GM18517 (cell line): ENCODE data around the gene XYLT1.
"Not testable (repeated sequence)": the region's sequence is repeated elsewhere in the genome, so short reads cannot be mapped to it uniquely, and the experiment has no call there.

Experiments
- ATAC-seq: cut with Tn5 transposase; IDR thresholded peaks from one replicate; pipeline ENCODE4 v1.9.1; 2021; ENCODE audit warnings: mild to moderate bottlenecking, moderate library complexity; ENCODE audit not compliant: unreplicated experiment

XYLT1 gene

DNA sequence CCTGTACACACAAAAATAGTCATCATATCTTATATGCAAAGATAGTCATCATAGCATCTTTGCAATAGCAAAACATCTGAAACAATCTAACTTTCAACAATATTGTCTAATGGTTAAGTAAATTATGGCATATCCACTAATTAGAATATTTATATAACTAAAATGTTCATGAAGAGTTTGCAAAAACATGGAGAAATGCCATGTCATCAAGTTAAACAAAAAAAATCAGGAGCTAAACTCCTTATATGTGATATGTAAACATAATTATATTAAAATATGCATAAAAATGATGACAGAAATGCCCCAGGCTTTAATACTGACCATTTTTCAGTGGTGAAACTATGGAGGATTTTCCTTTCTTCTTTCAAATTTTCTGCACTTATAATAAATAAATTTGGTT lies 22.3 kb upstream of the XYLT1 start:
- ATAC-seq, result no peak

DNA sequence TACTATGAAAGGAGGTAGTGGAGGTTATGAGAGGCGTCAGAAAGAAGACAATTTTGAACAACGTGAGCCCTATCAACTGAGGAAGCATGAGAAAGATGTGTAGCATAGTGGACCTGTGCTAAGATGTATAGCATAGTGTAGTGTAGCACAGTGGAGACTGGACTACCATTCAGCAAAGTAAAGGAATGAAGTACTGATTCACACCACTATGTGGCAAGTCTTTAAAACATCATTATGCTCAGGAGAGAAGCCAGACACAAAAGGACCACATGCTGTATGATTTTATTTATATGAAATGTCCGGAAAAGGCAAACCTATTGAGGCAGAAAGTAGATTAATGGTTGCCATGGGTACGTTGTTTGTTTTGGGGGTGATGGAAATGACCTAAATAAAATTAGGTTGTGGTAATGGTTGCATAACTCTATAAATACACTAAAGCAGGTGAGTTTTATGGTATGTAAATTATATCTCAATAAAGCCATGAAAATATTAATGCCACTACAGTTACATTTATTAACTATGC lies 20.4 kb upstream of the XYLT1 start:
- ATAC-seq, result no peak

DNA sequence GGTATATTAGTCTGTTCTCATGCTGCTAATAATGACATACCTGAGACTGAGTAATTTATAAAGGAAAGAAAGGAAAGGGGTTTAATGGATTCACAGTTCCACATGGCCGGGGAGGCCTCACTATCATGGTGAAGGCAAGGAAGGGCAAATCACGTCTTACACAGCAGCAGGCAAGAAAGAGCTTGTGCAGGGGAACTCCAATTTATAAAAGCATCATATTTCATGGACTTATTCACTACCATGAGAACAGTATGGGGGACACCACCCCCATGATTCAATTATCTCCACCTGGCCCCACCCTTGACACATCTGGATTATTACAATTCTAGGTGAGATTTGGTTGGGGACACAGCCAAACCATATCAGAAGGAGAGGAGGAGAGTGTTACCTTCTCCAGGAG lies 17.7 kb upstream of the XYLT1 start:
- ATAC-seq, result no peak

DNA sequence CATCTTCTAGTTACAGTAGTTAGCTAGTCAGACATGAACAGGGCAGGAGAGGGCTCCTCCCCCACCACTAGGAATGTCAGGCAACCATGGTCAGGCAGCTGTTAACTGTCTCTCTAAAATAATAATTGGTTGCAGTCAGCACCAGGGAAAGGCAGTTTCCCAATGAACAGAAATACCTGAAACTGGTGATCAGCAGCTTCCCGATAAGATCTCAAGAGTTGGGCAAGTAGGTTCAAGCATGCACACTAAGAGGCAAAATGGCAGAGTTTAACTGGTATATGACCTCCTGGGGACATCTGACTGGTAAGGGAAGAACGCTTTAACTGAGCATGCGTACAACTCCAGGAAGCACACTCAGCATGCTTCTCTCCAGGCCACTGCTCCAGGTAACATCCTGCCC lies 12.6 kb upstream of the XYLT1 start:
- ATAC-seq, result no peak

DNA sequence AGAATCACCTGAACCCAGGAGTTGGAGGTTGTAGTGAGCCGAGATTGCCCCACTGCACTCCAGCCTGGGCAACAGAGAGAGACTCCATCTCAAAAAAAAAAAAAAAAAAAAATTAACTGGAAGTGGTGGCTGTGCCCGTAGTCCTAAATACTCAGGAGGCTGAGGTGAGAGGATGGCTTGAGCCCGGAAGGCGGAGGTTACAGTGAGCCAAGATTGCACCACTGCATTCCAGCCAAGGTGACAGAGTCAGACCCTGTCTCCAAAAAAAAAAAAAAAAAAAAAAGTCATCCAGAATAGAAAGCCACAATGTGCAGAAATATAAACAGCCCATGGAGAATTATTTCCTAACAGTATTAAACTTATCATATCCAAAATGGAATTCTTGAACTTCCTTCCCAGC lies 11.6 kb upstream of the XYLT1 start:
- not testable (repeated sequence) for ATAC-seq

DNA sequence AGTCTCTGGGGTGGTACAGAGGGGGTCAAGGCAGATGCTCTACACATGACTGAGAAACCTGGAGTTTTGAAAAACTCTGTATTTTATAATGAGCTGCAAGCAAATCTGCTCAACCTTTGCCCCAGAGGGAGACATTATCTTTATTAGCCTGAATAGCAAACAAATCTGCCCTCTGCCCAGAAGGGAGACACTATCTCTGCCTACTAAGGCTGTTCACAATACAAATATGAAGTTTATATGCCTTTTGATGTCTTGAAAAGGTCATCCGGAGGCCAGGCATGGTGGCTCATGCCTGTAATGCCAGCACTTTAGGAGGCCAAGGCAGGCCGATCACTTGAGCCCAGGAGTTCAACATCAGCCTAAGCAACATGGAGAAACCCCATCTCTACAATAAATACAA lies 11.0 kb upstream of the XYLT1 start:
- no peak for ATAC-seq

DNA sequence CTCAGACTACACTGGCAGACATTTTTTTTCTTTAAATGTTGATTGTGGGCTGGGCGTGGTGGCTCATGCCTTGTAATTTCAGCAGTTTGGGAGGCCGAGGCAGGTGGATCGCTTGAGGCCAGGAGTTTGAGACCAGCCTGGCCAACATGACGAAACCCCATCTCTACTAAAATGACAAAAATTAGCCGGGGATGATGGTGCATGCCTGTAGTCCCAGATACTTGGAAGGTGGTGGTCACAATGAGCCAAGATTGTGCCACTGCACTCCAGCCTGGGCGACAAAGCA lies 6.4 kb upstream of the XYLT1 start:
- ATAC-seq, result not testable (repeated sequence)

DNA sequence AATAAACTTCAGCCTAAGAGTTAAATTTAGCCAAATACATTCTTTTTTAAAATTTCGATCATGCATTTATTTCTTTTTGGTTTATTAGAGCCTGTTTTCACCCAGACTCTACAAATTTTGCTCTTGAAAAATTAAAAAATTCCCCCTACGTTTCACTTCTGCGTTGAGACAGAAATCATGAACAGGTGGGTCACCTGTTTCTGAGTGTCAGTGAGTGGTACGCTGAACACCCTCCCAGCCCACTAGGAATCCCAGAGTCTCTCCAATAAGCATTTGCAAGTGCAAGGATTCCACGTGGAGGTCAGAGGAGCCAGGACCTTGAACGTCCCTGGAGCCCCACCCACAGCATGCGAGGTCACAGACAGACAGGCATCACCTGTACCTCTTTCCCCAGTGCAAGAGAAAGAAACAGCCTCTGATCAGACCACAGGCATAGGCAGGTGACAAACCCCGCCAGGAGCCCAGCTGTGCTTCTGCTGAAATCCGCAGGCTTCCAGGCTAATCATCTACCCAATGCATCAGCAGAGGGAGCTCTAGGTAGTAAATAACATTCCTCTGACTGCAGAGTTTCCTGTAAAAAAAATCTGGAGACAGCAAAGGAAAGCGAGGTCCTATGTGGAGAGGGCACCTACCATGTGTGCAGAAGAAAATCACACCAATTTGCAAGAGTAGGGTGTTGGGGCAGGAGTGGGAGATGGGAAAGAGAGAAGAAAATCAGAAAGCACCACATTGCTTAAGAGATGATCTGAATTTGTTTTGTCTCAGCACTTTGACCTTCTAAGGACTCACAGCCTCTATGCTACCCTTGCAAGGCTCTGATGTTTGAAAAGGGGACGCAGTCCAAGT lies 5.9 kb upstream of the XYLT1 start:
- no peak for ATAC-seq

DNA sequence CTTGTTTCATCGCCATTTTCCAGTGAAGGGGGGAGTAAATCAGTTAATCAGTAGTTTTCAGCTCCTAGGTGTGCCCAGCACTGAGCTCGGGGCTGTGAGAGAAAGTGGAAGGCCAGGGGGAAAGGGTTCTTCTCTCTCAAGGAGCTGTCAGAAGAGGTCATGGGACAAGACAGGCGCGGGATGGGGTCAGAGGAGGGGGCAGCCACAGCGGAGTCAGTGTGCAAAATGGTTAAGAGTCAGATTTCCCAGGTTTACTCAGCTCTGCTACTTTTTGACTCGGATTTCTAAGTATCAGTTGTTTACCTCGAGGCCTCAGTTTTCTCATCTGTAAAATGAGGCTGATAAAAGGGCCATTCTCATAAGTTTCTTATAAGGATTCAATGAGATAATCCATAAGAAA lies 4.3 kb upstream of the XYLT1 start:
- ATAC-seq, result no peak

DNA sequence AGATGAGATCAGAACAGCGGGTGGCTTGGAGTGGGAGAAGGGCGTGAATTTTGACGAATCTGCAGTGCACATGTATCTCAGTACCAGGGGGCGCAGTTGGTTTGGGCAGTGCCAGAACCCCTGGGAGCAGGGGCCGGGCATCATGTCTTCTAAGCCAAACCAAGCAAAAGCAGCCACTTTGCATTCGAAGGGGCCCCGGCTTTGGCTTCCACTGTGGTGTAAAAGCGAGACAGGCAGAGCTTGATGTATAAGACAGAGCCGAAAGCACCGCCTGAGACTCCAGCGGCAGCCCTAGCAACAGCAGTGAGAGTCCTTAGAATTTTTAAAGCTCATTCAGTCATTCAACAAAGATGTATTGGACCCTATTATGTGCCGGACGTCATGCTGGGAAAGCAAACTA lies 3.8 kb upstream of the XYLT1 start:
- no peak for ATAC-seq

DNA sequence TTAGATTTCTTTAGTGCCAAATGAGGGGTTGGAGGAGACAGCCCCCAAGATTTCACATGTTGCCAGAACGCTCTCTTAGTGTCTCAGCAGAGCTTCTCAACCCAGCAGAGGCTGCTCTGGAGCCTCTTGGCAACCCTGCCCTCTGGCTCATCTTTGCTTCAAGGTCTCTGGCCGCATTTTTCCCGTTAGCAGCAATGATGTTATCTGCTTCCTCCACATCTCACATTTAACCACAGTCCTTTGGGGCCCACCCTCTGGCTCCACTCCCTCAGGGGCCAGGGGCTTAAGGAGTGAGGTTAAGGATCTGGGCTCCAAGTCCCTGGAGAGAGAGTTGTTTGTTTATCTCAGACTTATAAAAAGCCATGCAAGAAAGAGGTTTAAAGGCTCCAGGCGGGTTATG lies 3.3 kb upstream of the XYLT1 start:
- no peak for ATAC-seq

DNA sequence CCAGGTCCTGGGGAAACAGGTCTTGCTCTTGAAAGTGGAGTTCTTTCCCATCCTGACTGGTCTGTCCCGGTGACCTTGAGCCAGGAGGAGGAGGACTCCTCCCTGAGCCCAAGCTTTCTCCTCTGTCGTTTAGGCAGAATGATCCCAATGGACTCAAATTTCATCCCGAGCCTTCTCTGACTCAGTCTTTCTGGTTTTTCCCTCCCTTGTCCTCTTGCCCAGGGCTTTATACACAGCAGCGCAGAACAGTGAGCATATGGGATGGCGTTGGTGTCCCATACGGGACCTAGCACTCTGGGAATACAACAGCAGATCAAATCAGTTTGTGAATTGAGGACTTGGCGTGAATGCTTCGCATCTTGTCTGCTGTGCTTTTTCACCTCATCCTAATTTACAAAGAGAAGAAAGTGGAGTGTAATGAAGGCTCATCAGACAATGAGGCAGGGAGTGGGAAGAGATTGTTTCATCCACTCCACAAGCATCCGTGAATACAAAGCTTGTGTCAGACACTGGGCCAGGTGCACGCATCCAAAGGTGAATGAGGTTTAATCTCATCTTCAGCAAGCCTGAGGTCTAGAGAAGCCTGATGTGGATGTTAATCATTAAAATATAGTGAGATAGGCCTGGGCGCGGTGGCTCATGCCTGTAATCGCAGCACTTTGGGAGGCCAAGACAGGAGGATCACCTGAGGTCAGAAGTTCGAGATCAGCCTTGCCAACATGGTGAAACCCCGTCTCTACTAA lies 1.1 kb upstream of the XYLT1 start:
- no peak for ATAC-seq

DNA sequence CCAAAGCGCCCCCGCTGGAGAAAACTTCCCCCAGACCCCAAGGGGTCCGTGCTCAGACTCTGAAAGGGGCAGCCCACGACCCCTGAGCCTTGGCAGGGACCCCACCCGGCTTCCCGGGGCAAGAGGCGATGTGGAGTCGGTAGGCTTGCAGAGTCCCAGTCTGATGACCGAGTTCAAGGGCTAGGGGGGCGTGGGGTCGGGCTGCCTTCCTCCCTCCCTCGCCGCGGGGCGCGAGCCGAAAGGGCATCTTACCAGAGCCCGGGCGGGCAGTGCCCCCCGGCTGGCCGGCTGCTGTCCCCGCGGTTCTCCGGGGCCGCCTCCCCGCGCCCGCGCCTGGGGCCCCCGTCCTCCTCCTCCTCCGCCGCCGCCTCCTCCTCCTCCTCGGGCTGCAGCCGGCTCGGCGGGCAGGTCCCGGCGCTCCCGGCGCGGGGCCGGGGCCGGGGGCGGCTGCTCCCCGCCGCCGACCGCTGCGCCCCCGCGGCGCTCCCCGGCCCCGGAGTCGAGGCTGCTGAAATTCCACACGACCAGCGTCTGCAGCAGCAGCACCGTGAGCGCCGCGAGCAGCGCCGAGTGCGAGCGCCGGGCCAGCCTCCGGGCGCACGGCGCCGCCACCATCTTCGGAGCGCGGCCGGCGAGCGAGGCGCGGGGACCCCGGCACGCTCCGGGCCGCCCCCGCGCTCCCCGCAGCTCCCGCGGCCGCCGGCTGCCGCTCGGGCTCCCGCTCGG lies 415 bp downstream of the XYLT1 start:
- ATAC-seq, result no peak

DNA sequence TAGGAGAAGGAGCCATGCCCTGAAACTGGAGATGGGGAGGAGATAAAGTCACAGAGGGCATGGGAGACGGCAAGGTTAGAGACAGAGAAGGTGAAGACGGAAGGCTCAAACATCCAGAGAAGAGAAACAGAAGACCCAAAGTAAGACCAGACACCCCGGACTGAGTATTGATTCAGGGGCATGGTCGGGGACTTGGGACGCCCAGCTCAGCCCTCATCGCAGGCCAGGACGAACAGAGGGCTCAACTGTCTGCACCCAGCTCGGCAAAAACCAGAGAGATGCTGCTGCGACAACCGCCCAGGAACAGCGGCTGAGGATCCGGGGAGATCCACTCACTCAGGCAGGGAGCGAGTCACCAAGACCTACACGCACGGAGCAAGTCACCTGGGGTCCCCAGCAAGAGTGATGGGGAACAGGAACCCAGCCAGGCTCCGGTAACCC lies 999 bp downstream of the XYLT1 start:
- ATAC-seq, result no peak

DNA sequence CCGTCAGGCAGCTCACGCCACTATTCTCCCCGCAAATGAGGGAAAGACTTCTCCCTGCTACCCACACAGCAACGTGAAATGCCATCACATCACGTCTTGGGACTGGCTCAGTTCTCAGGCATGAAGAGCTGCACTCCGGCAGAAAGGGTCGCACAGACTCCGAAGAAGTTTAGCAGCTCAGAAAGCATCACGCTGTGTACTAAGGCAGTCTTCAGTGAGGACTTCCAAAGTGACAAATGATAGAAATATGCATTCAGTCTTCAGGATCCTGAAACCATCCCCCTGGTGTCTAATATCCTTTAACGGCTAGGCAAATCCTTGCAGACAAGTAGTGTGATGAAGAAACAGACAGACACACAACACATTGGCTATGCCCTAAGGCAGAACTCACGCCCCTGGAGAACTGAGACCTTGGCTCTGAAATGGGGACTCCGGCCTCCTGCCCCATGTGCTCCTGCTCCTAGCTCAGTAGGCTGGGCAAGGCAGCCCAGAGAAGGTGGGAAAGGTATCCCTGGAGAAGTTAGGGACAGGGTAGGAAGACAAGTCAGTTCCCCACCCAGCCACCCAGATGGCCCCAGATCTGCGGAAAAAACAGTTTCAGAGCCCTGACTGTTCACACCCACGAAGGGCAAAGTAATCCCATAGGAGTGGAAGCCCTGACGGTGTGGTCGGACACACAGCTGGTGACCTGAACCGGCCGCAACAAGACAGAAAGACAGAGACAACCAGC lies 1.6 kb downstream of the XYLT1 start:
- no peak for ATAC-seq

DNA sequence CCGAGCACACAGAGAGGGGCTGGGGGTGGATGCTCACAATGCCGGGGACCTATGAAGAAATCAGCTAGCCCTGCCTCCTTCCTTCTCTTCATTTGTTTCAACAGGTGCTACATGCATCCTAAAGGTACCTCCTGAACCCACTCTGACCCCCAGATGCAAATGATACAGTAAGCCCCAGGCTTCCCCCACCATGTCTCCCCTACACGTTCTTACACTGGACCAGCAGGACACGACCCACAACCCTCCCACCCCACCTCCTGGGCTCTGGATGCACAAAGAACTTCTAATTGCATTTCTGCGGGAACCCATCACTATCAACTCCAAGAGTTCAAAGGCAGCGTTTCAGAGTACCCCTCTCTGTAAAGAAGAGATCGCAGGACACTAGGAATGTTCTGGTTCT lies 2.1 kb downstream of the XYLT1 start:
- ATAC-seq, result no peak

DNA sequence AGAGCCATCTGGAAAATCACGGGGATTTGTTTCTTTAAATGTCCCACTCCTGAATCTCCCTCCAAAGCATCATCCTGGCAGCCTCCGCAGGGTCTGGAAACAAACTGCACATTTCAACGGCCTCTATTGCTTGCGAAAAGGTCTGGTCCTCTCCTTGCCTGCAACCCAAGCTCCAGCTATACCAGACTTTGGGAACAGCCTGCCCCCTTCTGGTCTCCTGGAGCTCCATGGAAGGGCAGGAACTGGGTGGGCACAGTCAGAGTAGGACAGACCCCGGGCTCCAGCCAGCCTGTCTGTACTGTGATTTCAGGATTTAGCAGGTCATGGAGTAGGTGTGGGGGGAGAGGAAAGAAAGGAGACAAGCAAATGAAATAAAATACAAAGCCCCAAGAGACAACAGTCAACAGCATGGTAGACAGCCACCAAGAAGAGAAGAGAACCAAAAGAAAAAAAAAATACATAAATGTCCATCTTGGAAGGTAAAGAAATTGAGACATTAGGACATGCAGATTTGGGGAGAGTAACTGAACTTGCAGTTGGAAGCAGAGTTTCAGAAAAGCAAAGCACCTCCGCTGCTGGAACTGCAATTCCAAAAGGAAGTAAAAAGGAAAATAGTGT lies 2.7 kb downstream of the XYLT1 start:
- ATAC-seq, result no peak

DNA sequence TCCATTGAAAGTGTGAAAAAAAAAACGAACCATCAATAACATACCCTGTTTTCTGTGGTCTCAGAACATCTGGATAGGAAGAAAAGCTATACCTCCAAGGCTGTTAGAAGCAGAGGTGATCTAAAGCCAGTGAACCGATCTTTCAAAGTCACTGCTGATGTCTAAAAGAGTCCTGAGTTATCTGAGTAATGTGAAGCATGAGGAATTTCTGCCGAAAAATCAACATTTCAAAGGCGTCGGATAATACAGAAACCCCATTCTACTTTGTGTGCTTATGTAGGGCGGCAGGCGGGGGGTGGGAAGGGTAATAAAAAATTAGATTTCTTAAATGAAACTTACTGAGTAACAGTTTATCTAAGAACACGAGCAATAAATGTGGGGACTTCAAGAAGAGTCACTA lies 3.9 kb downstream of the XYLT1 start:
- ATAC-seq, result no peak

DNA sequence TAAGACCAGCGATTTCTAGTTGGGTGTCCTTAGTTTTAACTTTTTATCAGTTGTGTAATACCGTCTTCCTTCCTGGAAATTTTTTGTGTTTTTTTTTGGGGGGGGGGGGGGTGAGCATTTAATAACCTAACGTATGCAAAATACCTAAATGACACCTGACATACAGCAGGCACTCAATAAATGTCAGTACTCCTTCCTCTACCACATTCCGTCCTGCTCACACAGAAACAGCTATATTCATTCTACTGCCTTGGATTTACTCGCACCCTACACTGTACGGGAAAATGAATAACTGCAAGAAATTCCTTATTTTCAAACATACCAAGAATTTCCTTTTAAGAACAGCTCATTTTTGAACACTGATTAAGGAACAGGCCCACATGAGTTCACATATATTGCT lies 5.3 kb downstream of the XYLT1 start:
- no peak for ATAC-seq

DNA sequence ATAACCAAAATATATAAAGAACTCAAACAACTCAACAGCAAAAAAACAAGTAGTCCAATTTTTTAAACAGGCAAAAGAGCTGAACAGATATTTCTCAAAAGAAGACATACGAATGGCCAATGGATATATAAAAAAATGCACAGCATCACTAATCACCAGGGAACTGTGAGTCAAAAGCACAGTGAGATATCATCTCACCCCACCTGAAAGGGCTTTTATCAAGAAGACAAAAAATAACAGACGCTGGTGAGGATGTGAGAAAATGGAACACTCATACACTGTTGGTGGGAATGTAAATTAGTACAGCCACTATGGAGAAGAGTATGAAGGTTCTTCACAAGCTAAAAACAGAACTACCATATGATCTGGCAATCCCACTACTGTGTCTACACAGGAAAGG lies 7.4 kb downstream of the XYLT1 start:
- no peak for ATAC-seq
